Measurements from ENCODE around the gene SCT. TPM values are rescaled to one million over a fixed set of nuclear protein-coding genes. Genes with fewer than 3 reads are reported as not detected.

The SCT gene
- total RNA-seq, 1 donor, result not detected

DNA sequence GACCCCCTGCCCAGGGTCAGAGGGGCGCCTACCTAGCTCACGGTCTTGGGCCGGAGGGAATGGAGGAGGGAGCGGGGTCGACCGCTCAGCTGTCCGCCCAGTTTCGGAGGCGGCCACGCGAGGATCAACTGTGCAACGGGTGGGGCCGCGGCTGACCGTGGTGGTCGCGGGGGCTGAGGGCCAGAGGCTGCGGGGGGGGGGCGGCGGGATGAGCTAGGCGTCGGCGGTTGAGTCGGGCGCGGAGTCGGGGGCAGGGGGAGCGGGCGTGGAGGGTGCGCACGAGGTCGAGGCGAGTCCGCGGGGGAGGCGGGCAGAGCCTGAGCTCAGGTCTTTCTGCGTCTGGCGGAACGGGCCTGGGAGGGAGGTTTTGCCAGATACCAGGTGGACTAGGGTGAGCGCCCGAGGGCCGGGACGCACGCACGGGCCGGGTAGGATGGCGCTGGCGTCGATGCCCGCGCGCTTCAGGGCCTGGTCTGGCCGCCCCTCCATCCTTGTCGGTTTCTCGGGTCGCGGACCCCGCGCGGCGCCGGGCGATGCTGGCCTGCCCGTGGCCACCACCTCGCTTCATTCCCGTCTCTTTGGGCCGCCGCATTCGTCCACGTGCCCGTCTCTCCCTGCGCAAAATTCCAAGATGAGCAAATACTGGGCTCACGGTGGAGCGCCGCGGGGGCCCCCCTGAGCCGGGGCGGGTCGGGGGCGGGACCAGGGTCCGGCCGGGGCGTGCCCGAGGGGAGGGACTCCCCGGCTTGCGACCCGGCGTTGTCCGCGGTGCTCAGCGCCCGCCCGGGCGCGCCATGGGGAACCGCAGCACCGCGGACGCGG lies 9.7 kb upstream of the SCT start, which contains the start of gene DRD4:
Gene DRD4 (plus strand): TSS at position 759 of the 822 bp plus-strand sequence. CDS start 36 bp downstream, at position 795.
- Histone ChIP-seq H3K27me3 (ENCODE audit: insufficient read depth, low read length) (peaks cover 24% of the 10 kb centered on the region), H3K4me3 (ENCODE audit: low read length) (no peak within 1 kb of the TSS), H3K9me3 (ENCODE audit: low read depth, low read length) (no peaks in the 10 kb centered on the region), H3K4me1 (ENCODE audit: insufficient read depth, low read length) (peaks cover 11% of the 10 kb centered on the region)

GRCh38 chr11:635945-636510 lies 9.0 kb upstream of the SCT start:
- Histone ChIP-seq H3K9me3 (ENCODE audit: low read depth, low read length) (no peaks in the 10 kb centered on the region), H3K27me3 (ENCODE audit: insufficient read depth, low read length) (peaks cover 24% of the 10 kb centered on the region), H3K4me3 (ENCODE audit: low read length) (no peak overlapping the region), H3K4me1 (ENCODE audit: insufficient read depth, low read length) (peaks cover 9% of the 10 kb centered on the region)

DNA sequence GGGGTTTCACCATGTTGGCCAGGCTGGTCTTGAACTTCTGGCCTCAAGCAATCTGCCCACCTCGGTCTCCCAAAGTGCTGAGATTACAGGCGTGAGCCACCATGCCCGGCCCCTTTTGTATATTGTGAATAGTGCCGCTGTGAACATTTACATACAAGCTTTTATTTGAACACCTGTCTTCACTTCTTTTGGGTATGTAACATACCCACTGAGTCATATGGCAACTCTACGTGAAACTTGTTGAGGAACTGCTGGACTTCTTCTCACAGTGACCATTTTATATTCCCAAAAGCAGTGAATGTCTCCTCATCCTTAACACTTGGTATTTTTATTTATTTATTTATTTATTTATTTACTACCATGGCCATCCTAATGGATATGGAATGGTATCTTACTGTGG lies 3.9 kb upstream of the SCT start:
- peaks cover 4% of the 10 kb centered on the region for H3K27me3 ChIP-seq (ENCODE audit: insufficient read depth, low read length)

GRCh38 chr11:629237-629583 lies 2.2 kb upstream of the SCT start:
- peaks cover 4% of the 10 kb centered on the region for H3K27me3 ChIP-seq (ENCODE audit: insufficient read depth, low read length)
- H3K4me3 ChIP-seq (ENCODE audit: low read length), result no peak overlapping the region
- no peaks in the 10 kb centered on the region for H3K9me3 ChIP-seq (ENCODE audit: low read depth, low read length)
- peaks cover 10% of the 10 kb centered on the region for H3K4me1 ChIP-seq (ENCODE audit: insufficient read depth, low read length)

More for the DNA sequence above, 3.9 kb upstream of the SCT start:
- H3K4me3 ChIP-seq (ENCODE audit: low read length), result no peak overlapping the region
- H3K4me1 ChIP-seq (ENCODE audit: insufficient read depth, low read length), result peaks cover 10% of the 10 kb centered on the region
- H3K9me3 ChIP-seq (ENCODE audit: low read depth, low read length), result no peaks in the 10 kb centered on the region

DNA sequence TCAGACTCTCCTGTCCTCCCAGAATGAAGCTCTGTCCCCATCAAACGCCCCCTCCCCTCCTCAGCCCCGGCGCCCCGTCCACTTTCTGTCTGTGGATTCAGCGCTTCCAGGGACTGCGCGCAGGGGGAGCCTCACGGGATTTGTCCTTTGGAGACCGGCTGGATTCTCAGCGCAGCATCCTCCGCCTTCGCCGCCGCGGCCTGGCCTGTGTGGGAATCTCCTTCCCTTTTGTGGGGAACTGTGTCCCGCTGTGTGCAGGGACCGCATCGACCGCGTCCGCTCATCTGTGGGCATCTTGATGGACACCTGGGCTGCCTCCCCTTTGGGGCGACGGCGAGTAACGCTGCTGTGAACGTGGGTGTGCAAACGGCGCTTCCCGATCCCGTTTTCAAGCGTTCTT lies 1.1 kb upstream of the SCT start:
- Histone ChIP-seq H3K9me3 (ENCODE audit: low read depth, low read length) (no peaks in the 10 kb centered on the region), H3K27me3 (ENCODE audit: insufficient read depth, low read length) (peaks cover 4% of the 10 kb centered on the region), H3K4me1 (ENCODE audit: insufficient read depth, low read length) (peaks cover 10% of the 10 kb centered on the region), H3K4me3 (ENCODE audit: low read length) (no peak overlapping the region)

DNA sequence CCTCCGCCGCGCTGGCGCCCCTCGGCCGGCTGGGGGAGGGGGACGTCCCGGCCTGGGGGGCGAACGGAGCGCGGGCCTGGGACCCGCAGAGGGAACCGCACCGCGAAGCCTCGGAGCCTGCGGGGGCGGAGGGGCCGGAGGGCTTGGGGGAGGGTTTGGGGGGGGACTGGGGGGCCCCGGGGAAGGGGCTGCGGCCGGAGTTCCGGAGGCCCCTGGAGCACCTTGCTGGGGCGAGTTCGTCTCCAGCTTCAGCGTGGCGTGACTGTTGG lies 261 bp upstream of the SCT start:
- H3K9me3 ChIP-seq (ENCODE audit: low read depth, low read length), result no peaks in the 10 kb centered on the region
- peaks cover 10% of the 10 kb centered on the region for H3K4me1 ChIP-seq (ENCODE audit: insufficient read depth, low read length)
- peaks cover 4% of the 10 kb centered on the region for H3K27me3 ChIP-seq (ENCODE audit: insufficient read depth, low read length)
- no peak overlapping the region for H3K4me3 ChIP-seq (ENCODE audit: low read length)

DNA sequence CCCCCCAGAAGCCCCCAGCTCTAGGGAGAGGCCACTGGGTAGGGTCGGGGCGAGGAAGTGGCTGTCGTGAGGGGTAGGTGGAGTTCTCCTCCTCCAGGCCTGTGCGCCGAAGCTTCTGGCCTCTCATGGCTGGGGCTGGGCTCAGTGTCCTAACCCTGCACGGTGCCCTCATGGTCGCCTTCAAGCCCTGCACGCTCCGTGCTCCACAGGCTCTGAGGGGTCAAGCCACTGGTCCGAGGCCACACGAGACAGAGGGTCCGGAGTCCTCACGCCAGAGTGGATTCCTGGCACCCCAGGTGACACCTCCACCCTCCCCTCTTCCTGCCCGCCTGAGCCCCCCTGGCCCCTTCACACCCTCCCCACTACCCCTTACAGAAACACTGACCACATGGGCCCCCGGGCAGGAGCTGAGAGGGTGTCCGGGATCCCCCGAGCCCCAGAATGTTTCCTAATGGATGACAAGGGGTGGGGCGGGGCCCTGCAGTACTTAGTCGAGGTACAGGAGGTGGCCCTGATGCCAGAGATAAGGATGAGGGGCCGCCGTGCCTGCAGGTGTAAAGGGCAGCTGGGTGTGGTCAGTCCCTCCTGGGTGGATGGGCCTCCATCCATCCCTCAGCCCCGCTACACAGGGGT lies 1.2 kb downstream of the SCT start:
- no peaks in the 10 kb centered on the region for H3K9me3 ChIP-seq (ENCODE audit: low read depth, low read length)
- H3K27me3 ChIP-seq (ENCODE audit: insufficient read depth, low read length), result peaks cover 4% of the 10 kb centered on the region
- H3K4me3 ChIP-seq (ENCODE audit: low read length), result no peak overlapping the region
- H3K4me1 ChIP-seq (ENCODE audit: insufficient read depth, low read length), result peaks cover 10% of the 10 kb centered on the region

DNA sequence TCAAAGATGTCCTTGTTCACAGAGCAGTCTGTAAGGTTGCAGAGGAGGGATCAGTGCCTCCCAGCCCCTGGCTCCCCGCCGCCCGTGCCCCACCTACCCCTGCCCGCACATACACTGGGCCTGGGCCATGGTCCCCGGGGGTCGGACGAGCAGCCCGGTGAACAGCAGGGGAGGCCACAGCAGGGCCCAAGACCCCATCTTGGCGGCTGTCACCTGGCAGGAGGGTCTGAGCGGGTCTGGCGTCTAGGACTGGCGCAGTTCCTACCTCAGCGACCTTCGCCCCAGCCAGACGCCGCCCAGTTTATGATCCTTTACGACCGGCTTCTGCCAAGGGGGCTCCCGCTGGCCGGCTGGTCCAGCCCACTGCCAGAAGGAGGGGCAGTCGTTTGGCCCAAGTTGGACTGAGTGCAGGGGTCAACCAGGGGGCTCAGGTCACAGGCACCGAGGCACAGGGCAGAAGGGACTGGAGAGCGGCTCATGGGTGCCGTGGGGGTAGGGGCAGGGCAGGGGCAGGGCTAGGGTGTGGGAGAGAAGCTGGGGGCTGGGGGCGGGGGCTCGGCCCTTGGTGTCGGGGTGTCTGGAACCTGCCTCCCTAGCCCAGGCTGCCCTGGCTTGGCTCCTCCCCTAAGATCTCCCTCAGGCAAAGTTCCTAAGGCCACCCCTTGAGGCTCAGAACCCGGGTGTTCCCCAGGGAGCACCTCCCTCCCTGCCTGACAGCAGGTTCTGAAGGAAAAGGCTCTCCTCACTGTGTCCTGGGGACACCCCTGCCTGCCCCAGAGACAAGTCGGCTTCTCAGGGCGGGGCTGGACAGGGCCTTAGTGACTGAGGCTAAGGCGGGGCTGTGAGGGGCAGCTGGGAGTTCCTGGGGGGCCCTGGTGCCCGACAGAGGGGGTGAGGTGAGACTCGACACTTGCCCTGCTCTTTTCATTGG lies 2.0 kb downstream of the SCT start, which contains the start of gene CDHR5:
Gene CDHR5 (minus strand): TSS at position 251 of the 931 bp plus-strand sequence. CDS start 53 bp downstream, at position 198.
- Histone ChIP-seq H3K9me3 (ENCODE audit: low read depth, low read length) (no peaks in the 10 kb centered on the region), H3K27me3 (ENCODE audit: insufficient read depth, low read length) (peaks cover 4% of the 10 kb centered on the region)

DNA sequence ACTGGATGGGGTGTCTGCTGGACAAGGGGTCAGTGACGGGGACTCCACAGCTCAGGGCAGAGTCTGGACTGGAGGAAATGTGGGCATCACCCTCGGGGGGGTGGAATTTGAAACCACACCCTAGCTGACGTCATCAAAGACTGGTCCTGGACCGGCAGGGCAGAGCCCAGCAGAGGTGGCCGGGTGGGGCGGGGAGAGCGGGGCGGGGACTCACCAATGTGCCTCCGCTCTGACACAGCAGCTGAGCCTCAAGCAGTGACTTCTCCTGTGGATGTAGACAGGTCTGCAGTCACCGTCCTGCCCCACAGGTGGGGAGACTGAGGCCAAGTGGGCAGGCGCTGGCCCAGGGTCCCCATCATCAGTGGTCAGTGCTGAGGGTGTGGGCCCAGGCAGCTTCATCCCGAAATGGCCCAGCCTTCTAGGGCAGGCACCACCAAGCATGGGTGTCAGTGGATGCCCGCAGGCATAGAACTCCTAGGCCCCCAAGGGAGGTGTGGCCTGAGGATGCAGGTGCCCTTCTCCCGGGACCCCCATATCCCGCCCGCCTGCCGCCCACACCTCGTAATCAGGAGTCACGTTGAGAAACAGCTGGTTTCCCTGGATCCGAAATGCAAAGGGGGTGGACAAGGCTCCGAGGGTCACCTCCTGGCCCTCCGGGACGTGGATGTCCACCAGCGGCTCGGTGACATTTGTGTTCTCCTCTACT lies 2.8 kb downstream of the SCT start:
- peaks cover 7% of the 10 kb centered on the region for H3K4me1 ChIP-seq (ENCODE audit: insufficient read depth, low read length)
- H3K9me3 ChIP-seq (ENCODE audit: low read depth, low read length), result no peaks in the 10 kb centered on the region
- H3K27me3 ChIP-seq (ENCODE audit: insufficient read depth, low read length), result peaks cover 4% of the 10 kb centered on the region
- no peak overlapping the region for H3K4me3 ChIP-seq (ENCODE audit: low read length)

More for the DNA sequence above, 2.0 kb downstream of the SCT start, which contains the start of gene CDHR5:
- H3K4me3 ChIP-seq (ENCODE audit: low read length), result no peak within 1 kb of the TSS
- H3K4me1 ChIP-seq (ENCODE audit: insufficient read depth, low read length), result peaks cover 10% of the 10 kb centered on the region

DNA sequence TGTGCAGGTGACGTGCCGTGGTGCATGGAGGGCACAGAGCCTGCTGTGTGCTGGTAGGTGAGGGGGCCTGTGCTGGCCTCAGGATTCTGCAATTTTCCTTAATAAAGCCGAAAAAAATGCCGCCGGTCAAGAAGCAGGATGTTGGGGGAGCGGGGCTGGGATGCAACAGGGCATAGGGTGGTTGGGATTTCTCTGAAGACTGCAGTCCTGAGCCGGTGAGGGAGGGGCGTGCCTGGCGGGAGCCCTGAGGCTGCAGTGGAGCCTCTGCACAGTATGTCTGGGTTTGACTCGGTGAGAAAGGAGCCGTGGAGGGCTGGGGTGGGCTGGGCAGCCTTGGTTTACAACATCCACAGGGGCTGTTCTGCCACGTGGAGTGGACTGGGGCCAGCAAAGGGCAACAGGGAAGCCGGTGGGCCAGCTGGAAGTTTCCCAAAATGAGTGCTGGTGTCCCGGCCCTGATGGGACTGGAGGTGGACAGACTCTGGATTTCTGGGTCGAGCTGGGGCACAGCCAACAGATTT lies 3.6 kb downstream of the SCT start:
- H3K27me3 ChIP-seq (ENCODE audit: insufficient read depth, low read length), result peaks cover 4% of the 10 kb centered on the region
- no peaks in the 10 kb centered on the region for H3K9me3 ChIP-seq (ENCODE audit: low read depth, low read length)
- no peaks in the 10 kb centered on the region for H3K4me1 ChIP-seq (ENCODE audit: insufficient read depth, low read length)
- H3K4me3 ChIP-seq (ENCODE audit: low read length), result no peak overlapping the region

DNA sequence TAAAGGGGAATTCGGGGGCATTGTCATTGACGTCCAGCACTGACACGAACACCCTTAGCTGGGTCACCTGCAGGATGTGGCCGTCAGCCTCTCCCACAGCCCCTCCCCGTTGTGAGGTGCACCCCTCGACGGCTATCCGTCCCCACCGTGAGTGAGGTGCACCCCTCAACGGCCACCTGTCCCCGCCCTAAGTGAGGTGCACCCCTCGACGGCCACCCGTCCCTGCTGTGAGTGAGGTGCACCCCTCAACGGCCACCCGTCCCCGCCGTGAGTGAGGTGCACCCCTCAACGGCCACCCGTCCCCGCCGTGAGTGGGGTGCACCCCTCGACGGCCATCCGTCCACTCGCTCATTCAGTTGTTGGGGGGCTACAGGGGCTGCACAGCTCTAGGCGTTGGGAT lies 5.1 kb downstream of the SCT start:
- no peak overlapping the region for H3K4me3 ChIP-seq (ENCODE audit: low read length)
- no peaks in the 10 kb centered on the region for H3K27me3 ChIP-seq (ENCODE audit: insufficient read depth, low read length)
- no peaks in the 10 kb centered on the region for H3K9me3 ChIP-seq (ENCODE audit: low read depth, low read length)
- H3K4me1 ChIP-seq (ENCODE audit: insufficient read depth, low read length), result peaks cover 4% of the 10 kb centered on the region

- Histone ChIP-seq H3K4me1 (ENCODE audit: insufficient read depth, low read length) (peaks cover 10% of the 10 kb centered on the region), H3K9me3 (ENCODE audit: low read depth, low read length) (no peaks in the 10 kb centered on the region), H3K4me3 (ENCODE audit: low read length) (no peak overlapping the region)
These were observed 5.8 kb downstream of the SCT start for GRCh38 chr11:620935-621814.

DNA sequence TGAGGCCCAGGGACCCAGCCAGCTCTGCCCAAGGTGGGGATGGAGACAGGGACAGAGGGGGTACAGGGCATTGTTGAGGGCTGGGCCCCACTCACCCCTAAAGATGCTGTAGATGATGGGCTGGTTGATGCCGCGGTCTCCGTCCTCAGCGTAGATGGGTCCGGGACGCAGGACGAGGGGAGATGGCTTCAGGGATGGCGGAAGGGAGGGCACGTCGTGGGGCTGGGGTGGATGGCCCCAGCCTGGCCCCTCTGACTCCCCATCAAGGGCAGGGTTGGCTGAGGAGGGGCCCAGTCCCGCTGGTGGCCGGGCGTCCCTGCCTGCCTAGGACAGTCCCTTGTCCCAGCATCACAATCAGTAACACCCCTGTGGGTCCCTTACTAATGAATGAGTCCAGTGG lies 6.8 kb downstream of the SCT start:
- Histone ChIP-seq H3K27me3 (ENCODE audit: insufficient read depth, low read length) (no peaks in the 10 kb centered on the region), H3K9me3 (ENCODE audit: low read depth, low read length) (no peaks in the 10 kb centered on the region), H3K4me1 (ENCODE audit: insufficient read depth, low read length) (peaks cover 13% of the 10 kb centered on the region), H3K4me3 (ENCODE audit: low read length) (no peak overlapping the region)

More at GRCh38 chr11:620935-621814, 5.8 kb downstream of the SCT start:
- no peaks in the 10 kb centered on the region for H3K27me3 ChIP-seq (ENCODE audit: insufficient read depth, low read length)

Data from mononuclear cell (primary cell).